CD14-positive monocyte (primary cell): ENCODE data around the gene CCR6. TPM values are rescaled to one million over a fixed set of nuclear protein-coding genes. Genes with fewer than 3 reads are reported as not detected.
A peak's percentile ranks its signal among the peaks of the same experiment; 100 is the strongest.

ENCODE experiments used
- DNase-seq, 3 donors: peaks; one replicate each; pipeline ENCODE4 v3.0.0-alpha.2; 2011 to 2022
- H2AFZ ChIP-seq: 2 replicates; pipeline ENCODE4 v1.6.0; 2012; ENCODE audit warnings: mild to moderate bottlenecking, low read depth, low read length, inconsistent platforms; ENCODE audit not compliant: insufficient read depth, poor library complexity, severe bottlenecking
- H3K27ac ChIP-seq, 2 donors: 1 replicate in 1 of 2; 2 replicates in 1 of 2; pipeline ENCODE4 v1.5.1; 2012 to 2013; ENCODE audit warnings: low read length in 2 of 2, control low read depth in 1 of 2, inconsistent platforms in 1 of 2, low read depth in 1 of 2, mild to moderate bottlenecking in 1 of 2
- H3K27me3 ChIP-seq, 2 donors: one replicate each; pipeline versions ENCODE4 v1.6.0 to v1.6.1; 2011 to 2013; ENCODE audit warnings: low read length in 2 of 2; ENCODE audit not compliant: control insufficient read depth in 2 of 2, insufficient read depth in 2 of 2
- H3K36me3 ChIP-seq, 2 donors: replicated peaks in 1 of 2; 1 replicate in 1 of 2; 2 replicates in 1 of 2; pipeline versions ENCODE4 v1.5.1 to v1.6.1; 2012 to 2013; ENCODE audit warnings: low read length in 2 of 2, control low read depth in 1 of 2, inconsistent platforms in 1 of 2, mild to moderate bottlenecking in 1 of 2; ENCODE audit not compliant: insufficient read depth in 2 of 2, control insufficient read depth in 1 of 2
- H3K4me1 ChIP-seq, 2 donors: 1 replicate in 1 of 2; 2 replicates in 1 of 2; pipeline versions ENCODE4 v1.5.1 to v1.6.1; 2012 to 2013; ENCODE audit warnings: low read length in 2 of 2, control low read depth in 1 of 2, inconsistent platforms in 1 of 2, mild to moderate bottlenecking in 1 of 2, moderate library complexity in 1 of 2; ENCODE audit not compliant: insufficient read depth in 2 of 2, control insufficient read depth in 1 of 2
- H3K4me2 ChIP-seq: replicated peaks from 2 replicates; pipeline ENCODE3; 2012; ENCODE audit warnings: low read length, moderate library complexity, mild to moderate bottlenecking; ENCODE audit not compliant: poor library complexity, severe bottlenecking; ENCODE audit errors: extremely low read depth
- H3K4me3 ChIP-seq, 3 experiments: fragments of 200-600 bp in 1 of 3; sonication (generic) in 1 of 3; replicated peaks in 1 of 3; 1 replicate in 2 of 3; 2 replicates in 1 of 3; pipeline ENCODE4 v1.5.1; 2011 to 2013; ENCODE audit warnings: low read length in 3 of 3, mild to moderate bottlenecking in 3 of 3, control low read depth in 2 of 3, low read depth in 2 of 3, inconsistent platforms in 1 of 3, moderate library complexity in 1 of 3
- H3K79me2 ChIP-seq: 2 replicates; pipeline ENCODE4 v1.6.0; 2012; ENCODE audit warnings: mild to moderate bottlenecking, control low read depth, inconsistent platforms, low read length, moderate library complexity; ENCODE audit not compliant: insufficient read depth
- H3K9ac ChIP-seq: 2 replicates; pipeline ENCODE4 v1.6.0; 2017; ENCODE audit warnings: low read length, mild to moderate bottlenecking; ENCODE audit not compliant: insufficient read depth, poor library complexity, severe bottlenecking
- H3K9me3 ChIP-seq, 2 donors: replicated peaks in 1 of 2; 1 replicate in 1 of 2; 2 replicates in 1 of 2; pipeline versions ENCODE4 v1.5.1 to v1.6.1; 2012 to 2013; ENCODE audit warnings: low read length in 2 of 2, control low read depth in 1 of 2; ENCODE audit not compliant: control insufficient read depth in 1 of 2, insufficient read depth in 1 of 2
- H4K20me1 ChIP-seq: 2 replicates; pipeline ENCODE4 v1.6.0; 2012; ENCODE audit warnings: mild to moderate bottlenecking, low read length, control low read depth, moderate library complexity; ENCODE audit not compliant: insufficient read depth
- H3K27ac Mint-ChIP-seq, 7 donors: one replicate each; pipeline ENCODE4 v1.8.0; 2020; ENCODE audit warnings: mild to moderate bottlenecking in 7 of 7, mixed read lengths in 7 of 7, moderate library complexity in 6 of 7, inconsistent platforms in 2 of 7
- H3K27me3 Mint-ChIP-seq, 3 donors: one replicate each; pipeline ENCODE4 v1.8.0; 2021 to 2022; ENCODE audit warnings: low read depth in 3 of 3, mild to moderate bottlenecking in 3 of 3, mixed read lengths in 3 of 3, moderate library complexity in 3 of 3, inconsistent platforms in 1 of 3
- H3K36me3 Mint-ChIP-seq, 2 donors: one replicate each; pipeline ENCODE4 v1.8.0; 2020; ENCODE audit warnings: mixed read lengths in 2 of 2, inconsistent platforms in 1 of 2, mild to moderate bottlenecking in 1 of 2
- H3K4me1 Mint-ChIP-seq: one replicate; pipeline ENCODE4 v1.8.0; 2020; ENCODE audit warnings: mild to moderate bottlenecking, mixed read lengths
- H3K4me3 Mint-ChIP-seq, 2 donors: one replicate each; pipeline ENCODE4 v1.8.0; 2020; ENCODE audit warnings: mild to moderate bottlenecking in 2 of 2, mixed read lengths in 2 of 2, moderate library complexity in 1 of 2
- H3K9me3 Mint-ChIP-seq, 7 donors: one replicate each; pipeline ENCODE4 v1.8.0; 2020 to 2022; ENCODE audit warnings: mixed read lengths in 7 of 7, mild to moderate bottlenecking in 6 of 7, moderate library complexity in 6 of 7, inconsistent platforms in 2 of 7
- WGBS: methylation state at CpG from one replicate; pipeline ENCODE4 v1.1.5; 2013; ENCODE audit warnings: missing lambda C conversion rate; ENCODE audit not compliant: insufficient coverage; 5-methylcytosine and 5-hydroxymethylcytosine counted together
- intact Hi-C, 2 donors: fragments of 100-400 bp; cut with micrococcal nuclease; formaldehyde crosslinking; loops; one replicate each; pipeline versions ENCODE4 v1.15.0 to v1.15.1; 2023
- polyA plus RNA-seq, 3 donors: library from polyadenylated mRNA; depleted of rRNA in 1 of 3; unstranded in 2 of 3; stranded (reverse) in 1 of 3; fragments of 300-500 nt in 2 of 3; fragments of >200 nt in 1 of 3; fragmentation: Illumina TruSeq in 2 of 3; gene quantifications; 1 replicate in 2 of 3; 2 replicates in 1 of 3; pipeline ENCODE4 v1.2.3, GENCODE V29; 2012 to 2021
- TF ChIP-seq, protein P1 (sequence below): fragments of 200-600 bp; IDR thresholded peaks from one replicate; pipeline ENCODE4 v1.8.0; 2022; ENCODE audit warnings: antibody characterized with exemption, mild to moderate bottlenecking

Gene CCR6
- polyA plus RNA-seq, 3 donors, result 0.07 to 0.43 TPM; not detected in 1

DNA sequence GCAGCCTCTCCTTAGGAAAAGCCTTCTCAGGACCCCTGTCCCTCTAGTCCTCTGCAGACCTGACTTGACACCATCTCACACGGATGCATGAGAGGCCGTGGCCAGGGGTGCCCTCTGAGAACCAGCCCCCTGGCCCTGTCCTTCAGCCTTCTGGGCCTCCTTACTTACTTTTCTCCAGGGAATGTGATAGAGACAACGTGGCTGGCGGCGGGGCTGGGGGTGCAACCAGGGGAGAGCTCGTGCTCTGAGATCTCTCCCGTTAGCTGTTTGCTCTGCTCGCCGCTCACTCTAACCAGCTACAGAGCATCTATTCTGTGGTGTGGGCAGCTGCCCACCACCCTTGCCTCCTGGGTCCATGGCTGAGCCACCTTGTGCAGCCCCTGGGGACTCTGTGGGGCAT lies 20.1 kb downstream of the CCR6 start:
- H3K27me3 ChIP-seq, result no peaks in the 10 kb centered on the region
- no peak overlapping the region for H3K9ac ChIP-seq
- no peaks in the 10 kb centered on the region for H3K79me2 ChIP-seq
- TF ChIP-seq, protein P1, sequence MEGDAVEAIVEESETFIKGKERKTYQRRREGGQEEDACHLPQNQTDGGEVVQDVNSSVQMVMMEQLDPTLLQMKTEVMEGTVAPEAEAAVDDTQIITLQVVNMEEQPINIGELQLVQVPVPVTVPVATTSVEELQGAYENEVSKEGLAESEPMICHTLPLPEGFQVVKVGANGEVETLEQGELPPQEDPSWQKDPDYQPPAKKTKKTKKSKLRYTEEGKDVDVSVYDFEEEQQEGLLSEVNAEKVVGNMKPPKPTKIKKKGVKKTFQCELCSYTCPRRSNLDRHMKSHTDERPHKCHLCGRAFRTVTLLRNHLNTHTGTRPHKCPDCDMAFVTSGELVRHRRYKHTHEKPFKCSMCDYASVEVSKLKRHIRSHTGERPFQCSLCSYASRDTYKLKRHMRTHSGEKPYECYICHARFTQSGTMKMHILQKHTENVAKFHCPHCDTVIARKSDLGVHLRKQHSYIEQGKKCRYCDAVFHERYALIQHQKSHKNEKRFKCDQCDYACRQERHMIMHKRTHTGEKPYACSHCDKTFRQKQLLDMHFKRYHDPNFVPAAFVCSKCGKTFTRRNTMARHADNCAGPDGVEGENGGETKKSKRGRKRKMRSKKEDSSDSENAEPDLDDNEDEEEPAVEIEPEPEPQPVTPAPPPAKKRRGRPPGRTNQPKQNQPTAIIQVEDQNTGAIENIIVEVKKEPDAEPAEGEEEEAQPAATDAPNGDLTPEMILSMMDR, result no peak
- WGBS, result 100% methylated on average over 6 of the region's 9 CpGs
- peaks cover 0 to 12% of the 10 kb centered on the region in 2 donors for H3K4me1 ChIP-seq
- H3K4me3 ChIP-seq, result no peak overlapping the region
- H3K4me2 ChIP-seq, result no peak overlapping the region
- no peaks in the 10 kb centered on the region for H3K9me3 ChIP-seq
- H3K27me3 Mint-ChIP-seq, result peaks cover 3 to 7% (median 6%) of the 10 kb centered on the region in 3 donors
- H3K4me1 Mint-ChIP-seq, result peaks cover 15% of the 10 kb centered on the region
- no peak overlapping the region for H2AFZ ChIP-seq
- H3K4me3 Mint-ChIP-seq, result no peak overlapping the region
- intact Hi-C loops, result loop anchor here (5.0 to 10.0 kb wide), 5 partner anchors 98 to 371 kb away; partner anchors contain the start of gene CEP43 (in 2 of the 2)
- no peaks in the 10 kb centered on the region for H4K20me1 ChIP-seq
- no peak overlapping the region for H3K27ac ChIP-seq
- no peak overlapping the region for H3K27ac Mint-ChIP-seq
- DNase-seq, result no peak
- H3K9me3 Mint-ChIP-seq, result peaks cover 0 to 4% (median 0%) of the 10 kb centered on the region in 7 donors
- no peaks in the 10 kb centered on the region for H3K36me3 Mint-ChIP-seq
- H3K36me3 ChIP-seq, result no peaks in the 10 kb centered on the region

GRCh38 chr6:167145461-167145860 lies 22.6 kb downstream of the CCR6 start:
- H3K4me3 Mint-ChIP-seq, result peak overlapping the region in 1 of 2 donors; percentile 39
- Histone ChIP-seq H3K4me2 (no peak overlapping the region), H3K9me3 (no peaks in the 10 kb centered on the region), H3K9ac (no peak overlapping the region), H3K79me2 (no peaks in the 10 kb centered on the region), H3K36me3 (no peaks in the 10 kb centered on the region), H3K27me3 (no peaks in the 10 kb centered on the region), H4K20me1 (no peaks in the 10 kb centered on the region), H3K4me3 (no peak overlapping the region), H3K27ac (no peak overlapping the region), H2AFZ (no peak overlapping the region), H3K4me1 (peaks cover 0 to 12% of the 10 kb centered on the region in 2 donors)
- H3K27me3 Mint-ChIP-seq, result peaks cover 3 to 9% (median 9%) of the 10 kb centered on the region in 3 donors
- 69% methylated on average over 5 of the region's 12 CpGs for WGBS
- intact Hi-C loops, result loop anchor here in 1 of 2 donors (10.0 kb wide), 2 partner anchors 101 to 151 kb away; partner anchors contain the start of gene CEP43
- H3K4me1 Mint-ChIP-seq, result peaks cover 14% of the 10 kb centered on the region
- no peaks in the 10 kb centered on the region for H3K36me3 Mint-ChIP-seq
- peaks cover 0 to 4% (median 0%) of the 10 kb centered on the region in 7 donors for H3K9me3 Mint-ChIP-seq
- no peak overlapping the region for H3K27ac Mint-ChIP-seq
- TF ChIP-seq, protein P1, result no peak
- DNase-seq, result no peak
